Activated B cell treated with CpG ODN at 0.5 μM for 24 hours (primary cell): ENCODE data around the gene ACBD6. TPM values are rescaled to one million over a fixed set of nuclear protein-coding genes. Genes with fewer than 3 reads are reported as not detected.

Experiments used
- ATAC-seq: fragments of 200-7000 bp; cut with Tn5 transposase; one replicate; pipeline ENCODE4 v1.10.0; 2021; ENCODE audit warnings: low read depth, mild to moderate bottlenecking, moderate library complexity
- CTCF ChIA-PET: fragments of 350-600 bp; sonication (Branson Sonifier 250); formaldehyde crosslinking; loops from one replicate; lab custom pipeline; 2021; ENCODE audit warnings: antibody characterized with exemption; lab: Charles Lee
- POLR2A ChIA-PET: fragments of 350-600 bp; sonication (Branson Sonifier 250); formaldehyde crosslinking; loops from one replicate; lab custom pipeline; 2021; ENCODE audit warnings: antibody characterized with exemption; lab: Charles Lee
- DNase-seq: peaks from one replicate; pipeline ENCODE4 v3.0.0; 2022
- H3K27ac Mint-ChIP-seq: one replicate; pipeline ENCODE4 v1.8.0; 2020; ENCODE audit warnings: mixed read lengths
- H3K27me3 Mint-ChIP-seq: one replicate; pipeline ENCODE4 v1.8.0; 2021; ENCODE audit warnings: mixed read lengths
- H3K36me3 Mint-ChIP-seq: one replicate; pipeline ENCODE4 v1.8.0; 2021; ENCODE audit warnings: low read depth, mixed read lengths
- H3K4me1 Mint-ChIP-seq: one replicate; pipeline ENCODE4 v1.8.0; 2021; ENCODE audit warnings: mixed read lengths
- H3K4me3 Mint-ChIP-seq: one replicate; pipeline ENCODE4 v1.8.0; 2020; ENCODE audit warnings: mild to moderate bottlenecking, mixed read lengths
- H3K9me3 Mint-ChIP-seq: one replicate; pipeline ENCODE4 v1.8.0; 2020; ENCODE audit warnings: mixed read lengths
- CTCF ChIP-seq: fragments of 200-600 bp; IDR thresholded peaks from one replicate; pipeline ENCODE4 v1.8.0; 2022; ENCODE audit warnings: antibody characterized with exemption, mild to moderate bottlenecking
- intact Hi-C: fragments of 100-400 bp; cut with micrococcal nuclease; formaldehyde crosslinking; loops from one replicate; pipeline ENCODE4 v1.15.1; 2024
- total RNA-seq: library from RNA; stranded (reverse); gene quantifications from 2 replicates; pipeline ENCODE4 v1.2.3, GENCODE V29; 2022

Gene ACBD6
- total RNA-seq, 1 donor from 2014 or later, result 61.5 TPM

DNA sequence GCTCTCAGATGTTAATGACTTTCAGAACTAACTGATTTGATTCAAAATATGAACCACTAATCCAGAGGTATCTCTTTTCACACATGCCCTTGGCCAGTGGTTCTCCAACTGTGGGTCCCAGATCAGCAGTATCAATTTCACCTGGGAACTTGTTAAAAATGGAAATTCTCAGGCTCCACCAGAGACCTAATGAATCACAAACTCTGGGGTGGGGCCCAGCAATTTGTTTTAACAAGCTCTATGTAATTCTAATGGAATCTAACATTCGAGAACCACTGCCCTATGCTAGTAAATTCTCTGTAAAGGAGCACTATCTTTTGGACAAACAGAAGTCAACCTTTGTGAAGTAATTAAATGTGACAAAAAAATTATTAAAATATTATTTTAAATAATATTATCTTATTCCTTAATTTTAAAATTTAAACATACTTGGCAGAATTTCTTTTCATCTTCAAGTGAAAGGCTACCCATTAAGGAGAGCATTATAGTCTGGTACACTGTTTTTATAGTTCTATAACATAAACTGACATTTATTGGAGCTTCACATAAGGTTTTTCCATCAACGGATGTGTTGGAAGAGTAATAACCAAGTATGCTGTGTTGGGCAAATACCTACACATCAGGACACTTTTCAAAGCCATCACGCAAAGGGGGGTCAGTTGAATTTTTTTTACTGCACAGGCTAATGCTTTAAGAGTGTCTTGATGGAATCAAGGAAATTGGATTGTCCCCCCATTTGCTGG, 141.9 kb downstream of the ACBD6 start:
- Mint-ChIP-seq H3K27ac (no peak overlapping the region), H3K4me3 (no peak overlapping the region), H3K27me3 (no peaks in the 10 kb centered on the region)

DNA sequence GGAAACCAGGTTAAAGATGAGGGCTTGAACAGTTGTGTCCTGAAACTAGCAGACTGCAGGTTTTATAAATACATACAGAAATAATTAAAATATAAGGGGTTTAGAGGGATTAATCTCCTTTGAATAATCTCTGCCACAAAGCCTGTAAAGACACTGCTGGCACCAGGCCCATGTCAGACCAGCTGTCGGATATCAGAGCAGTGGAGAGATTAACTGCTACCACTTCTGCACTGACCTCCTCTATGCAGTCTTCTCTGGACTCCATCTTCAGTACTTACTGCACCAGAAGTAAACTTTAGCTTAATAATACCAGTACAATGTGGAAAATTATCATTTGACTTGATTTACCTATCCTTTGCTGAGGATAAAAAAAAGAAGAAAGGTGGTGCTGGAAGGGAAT, 143.7 kb downstream of the ACBD6 start:
- DNase-seq (no peak), ATAC-seq (no peak)
- no peak overlapping the region for H3K4me3 Mint-ChIP-seq
- POLR2A ChIA-PET, result no interaction called here
- H3K36me3 Mint-ChIP-seq, result peaks cover 3% of the 10 kb centered on the region
- CTCF ChIA-PET, result no interaction called here
- intact Hi-C loops, result no loop called here
- no peaks in the 10 kb centered on the region for H3K27me3 Mint-ChIP-seq
- H3K4me1 Mint-ChIP-seq, result no peaks in the 10 kb centered on the region
- no peak overlapping the region for H3K27ac Mint-ChIP-seq
- H3K9me3 Mint-ChIP-seq, result no peaks in the 10 kb centered on the region
- no peak for TF ChIP-seq CTCF

More for the DNA sequence above, 141.9 kb downstream of the ACBD6 start:
- Mint-ChIP-seq H3K36me3 (peaks cover 5% of the 10 kb centered on the region), H3K4me1 (no peaks in the 10 kb centered on the region), H3K9me3 (no peaks in the 10 kb centered on the region)
- TF ChIP-seq CTCF, result no peak
- intact Hi-C loops, result loop anchor here (5.0 kb wide), 1 partner anchor 433 kb away; no protein-coding TSS in a partner anchor
- ChIA-PET POLR2A (no interaction called here), CTCF (no interaction called here)
- DNase-seq (no peak), ATAC-seq (no peak)

GRCh38 chr1:180353945-180354344, 148.4 kb downstream of the ACBD6 start:
- TF ChIP-seq CTCF, result no peak
- ChIA-PET POLR2A (no interaction called here), CTCF (no interaction called here)
- H3K36me3 Mint-ChIP-seq, result peaks cover 10% of the 10 kb centered on the region
- DNase-seq (no peak), ATAC-seq (no peak)
- no peak overlapping the region for H3K27ac Mint-ChIP-seq
- H3K27me3 Mint-ChIP-seq, result no peaks in the 10 kb centered on the region
- no peaks in the 10 kb centered on the region for H3K4me1 Mint-ChIP-seq
- no peaks in the 10 kb centered on the region for H3K9me3 Mint-ChIP-seq
- intact Hi-C loops, result no loop called here
- no peak overlapping the region for H3K4me3 Mint-ChIP-seq

GRCh38 chr1:180352588-180352987, 149.8 kb downstream of the ACBD6 start:
- H3K27me3 Mint-ChIP-seq, result no peaks in the 10 kb centered on the region
- no peak for ATAC-seq
- no peak for TF ChIP-seq CTCF
- H3K36me3 Mint-ChIP-seq, result peaks cover 10% of the 10 kb centered on the region
- H3K27ac Mint-ChIP-seq, result no peak overlapping the region
- ChIA-PET CTCF (no interaction called here), POLR2A (no interaction called here)
- no peaks in the 10 kb centered on the region for H3K4me1 Mint-ChIP-seq
- no peak overlapping the region for H3K4me3 Mint-ChIP-seq
- no peak for DNase-seq
- H3K9me3 Mint-ChIP-seq, result no peaks in the 10 kb centered on the region
- intact Hi-C loops, result no loop called here

DNA sequence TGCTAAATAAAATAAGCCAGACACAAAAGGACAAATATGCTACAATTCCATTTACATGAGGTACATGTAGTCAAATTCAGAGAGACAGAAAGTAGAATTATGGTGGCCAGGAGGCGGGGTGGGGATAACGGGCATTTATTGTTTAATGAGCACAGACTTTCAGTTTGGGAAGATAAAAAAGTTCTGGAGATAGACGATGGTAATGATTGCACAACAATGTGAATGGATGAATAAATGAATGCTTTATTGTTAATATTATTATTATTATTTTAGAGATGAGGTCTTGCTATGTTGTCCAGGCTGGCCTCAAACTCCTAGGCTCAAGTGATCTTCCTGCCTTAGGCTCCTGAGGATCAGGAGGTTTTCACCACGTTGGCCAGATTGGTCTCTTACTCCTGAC, 150.4 kb downstream of the ACBD6 start:
- intact Hi-C loops, result no loop called here
- Mint-ChIP-seq H3K36me3 (peaks cover 8% of the 10 kb centered on the region), H3K4me3 (no peak overlapping the region), H3K27ac (no peak overlapping the region), H3K27me3 (no peaks in the 10 kb centered on the region), H3K4me1 (no peaks in the 10 kb centered on the region), H3K9me3 (no peaks in the 10 kb centered on the region)
- TF ChIP-seq CTCF, result no peak
- DNase-seq (no peak), ATAC-seq (no peak)
- POLR2A ChIA-PET, result no interaction called here
- CTCF ChIA-PET, result no interaction called here
